ENCODE data around the gene TLR7.

- TF ChIP-seq EZH2 (IDR thresholded peaks at IDR 0.05; ENCODE audit: insufficient read depth, poor library complexity, severe bottlenecking) (no peak), EZH2phosphoT487 (IDR thresholded peaks at IDR 0.05; ENCODE audit: insufficient read depth, low read depth) (no peak)
Measured at GRCh38 chrX:12825801-12826200, 41.1 kb upstream of the TLR7 start.
